SK-N-SH treated with all-trans-retinoic acid at 6 μM for 48 hours (cell line): ENCODE data around the gene PIAS1.
A peak's percentile ranks its signal among the peaks of the same experiment; 100 is the strongest.

ENCODE experiments used
- ATAC-seq: fragments of 200-7000 bp; cut with Tn5 transposase; 3 replicates; pipeline ENCODE4 v1.9.1; 2020; ENCODE audit warnings: mild to moderate bottlenecking, moderate library complexity
- ARNTL ChIP-seq: fragments of 450-650 bp; formaldehyde crosslinking; IDR thresholded peaks from 2 replicates; pipeline ENCODE4 v1.5.0; 2020; ENCODE audit warnings: low read depth, mild to moderate bottlenecking, moderate library complexity, borderline replicate concordance
- CSDC2 ChIP-seq: fragments of 250-450 bp; sonication (Bioruptor Pico); IDR thresholded peaks from 2 replicates; pipeline ENCODE4 v1.5.0; 2020; ENCODE audit warnings: mild to moderate bottlenecking, moderate library complexity
- CSRNP3 ChIP-seq: fragments of 250-450 bp; sonication (Bioruptor Pico); IDR thresholded peaks from 2 replicates; pipeline ENCODE4 v1.5.1; 2021; ENCODE audit warnings: mild to moderate bottlenecking, moderate library complexity
- GLIS3 ChIP-seq: fragments of 250-450 bp; sonication (Bioruptor Pico); IDR thresholded peaks from 2 replicates; pipeline ENCODE4 v1.5.0; 2020; ENCODE audit warnings: mild to moderate bottlenecking, moderate library complexity
- ISL1 ChIP-seq: fragments of 250-450 bp; sonication (Bioruptor Pico); IDR thresholded peaks from 2 replicates; pipeline ENCODE4 v2.1.2; 2022; ENCODE audit warnings: mild to moderate bottlenecking, moderate library complexity
- OSR1 ChIP-seq: fragments of 250-450 bp; sonication (Bioruptor Pico); IDR thresholded peaks from 2 replicates; pipeline ENCODE4 v1.8.0; 2022; ENCODE audit warnings: moderate library complexity, mild to moderate bottlenecking, inconsistent platforms
- PATZ1 ChIP-seq: fragments of 250-450 bp; sonication (Bioruptor Pico); IDR thresholded peaks from 2 replicates; pipeline ENCODE4 v1.8.0; 2020; ENCODE audit warnings: mild to moderate bottlenecking, moderate library complexity, borderline replicate concordance
- RARB ChIP-seq: fragments of 250-450 bp; sonication (Bioruptor Pico); IDR thresholded peaks from 2 replicates; pipeline ENCODE4 v1.8.0; 2021; ENCODE audit warnings: mild to moderate bottlenecking, moderate library complexity
- SNAI2 ChIP-seq: fragments of 250-450 bp; sonication (Bioruptor Pico); IDR thresholded peaks from 2 replicates; pipeline ENCODE4 v1.5.0; 2020; ENCODE audit warnings: mild to moderate bottlenecking, moderate library complexity
- TCF4 ChIP-seq: fragments of 250-450 bp; sonication (Bioruptor Pico); IDR thresholded peaks from 2 replicates; pipeline ENCODE4 v1.8.0; 2021; ENCODE audit warnings: mild to moderate bottlenecking, moderate library complexity, borderline replicate concordance
- TOX ChIP-seq: fragments of 250-450 bp; sonication (Bioruptor Pico); IDR thresholded peaks from 2 replicates; pipeline ENCODE4 v1.8.0; 2021; ENCODE audit warnings: mild to moderate bottlenecking, moderate library complexity, borderline replicate concordance
- TSHZ2 ChIP-seq: fragments of 250-450 bp; sonication (Bioruptor Pico); IDR thresholded peaks from 2 replicates; pipeline ENCODE4 v1.5.0; 2020; ENCODE audit warnings: mild to moderate bottlenecking, moderate library complexity
- ZC3H10 ChIP-seq: fragments of 250-450 bp; sonication (Bioruptor Pico); IDR thresholded peaks from 2 replicates; pipeline ENCODE4 v1.5.1; 2021; ENCODE audit warnings: mild to moderate bottlenecking, moderate library complexity
- ZFP3 ChIP-seq: fragments of 250-450 bp; sonication (Bioruptor Pico); IDR thresholded peaks from 2 replicates; pipeline ENCODE4 v1.5.0; 2020; ENCODE audit warnings: mild to moderate bottlenecking, moderate library complexity
- ZFP30 ChIP-seq: fragments of 450-650 bp; formaldehyde crosslinking; IDR thresholded peaks from 2 replicates; pipeline ENCODE4 v1.5.0; 2022; ENCODE audit warnings: mild to moderate bottlenecking, moderate library complexity
- ZNF565 ChIP-seq: fragments of 450-650 bp; formaldehyde crosslinking; conservative IDR thresholded peaks from 2 replicates; pipeline ENCODE4 v1.5.0; 2020; ENCODE audit warnings: low read depth, mild to moderate bottlenecking, moderate library complexity
- ZNF70 ChIP-seq: fragments of 450-650 bp; formaldehyde crosslinking; IDR thresholded peaks from 2 replicates; pipeline ENCODE4 v1.5.0; 2020; ENCODE audit warnings: mild to moderate bottlenecking, moderate library complexity
- ZNF8 ChIP-seq: fragments of 450-650 bp; formaldehyde crosslinking; IDR thresholded peaks from 2 replicates; pipeline ENCODE4 v1.5.0; 2020; ENCODE audit warnings: mild to moderate bottlenecking, moderate library complexity

PIAS1 gene

GRCh38 chr15:68229386-68230156 lies 175.5 kb downstream of the PIAS1 start, which contains the start of gene CLN6 (continued):
- TF ChIP-seq PATZ1 (CRISPR knock-in tag) (no peak), CSRNP3 (CRISPR knock-in tag) (no peak), RARB (CRISPR knock-in tag) (no peak), OSR1 (CRISPR knock-in tag) (no peak), ZFP30 (CRISPR knock-in tag) (no peak), ISL1 (CRISPR knock-in tag) (no peak), TOX (no peak), CSDC2 (no peak), TSHZ2 (0 out of 2 replicates have a peak, but pooled peaks have one; percentile 25)

GRCh38 chr15:68230157-68231100 lies 176.3 kb downstream of the PIAS1 start:
- ATAC-seq, result no peak

GRCh38 chr15:68231102-68231818 lies 177.1 kb downstream of the PIAS1 start:
- ATAC-seq, result no peak
- TF ChIP-seq CSRNP3 (CRISPR knock-in tag) (no peak), ISL1 (CRISPR knock-in tag) (no peak), GLIS3 (CRISPR knock-in tag) (no peak), ZNF8 (CRISPR knock-in tag) (no peak), CSDC2 (no peak), ZNF565 (CRISPR knock-in tag) (no peak), PATZ1 (CRISPR knock-in tag) (no peak), ARNTL (no peak), SNAI2 (CRISPR knock-in tag) (no peak), OSR1 (CRISPR knock-in tag) (no peak), ZNF70 (no peak), ZC3H10 (CRISPR knock-in tag) (no peak), RARB (CRISPR knock-in tag) (no peak)

More at GRCh38 chr15:68230157-68231100, 176.3 kb downstream of the PIAS1 start:
- no peak for TF ChIP-seq ZFP3
- 0 out of 2 replicates have a peak, but pooled peaks have one; percentile 27 for TF ChIP-seq TSHZ2
- TF ChIP-seq TCF4 (CRISPR knock-in tag), result 0 out of 2 replicates have a peak, but pooled peaks have one; percentile 4
